ENCODE results near the gene GMNN.
"Not testable (repeated sequence)": the region's sequence is repeated elsewhere in the genome, so short reads cannot be mapped to it uniquely, and the experiment has no call there.

GMNN gene

GRCh38 chr6:24774696-24775519 is at the start of gene GMNN:
TSS of gene GMNN (plus strand) at chr6:24774937. CDS start at chr6:24777247, 2,310 bp downstream.
- peak within 1 kb of the TSS; percentile 96 for H3K27ac ChIP-seq (ENCODE audit: low read depth, low read length)
- H3K9ac ChIP-seq (ENCODE audit: low read length in 5 of 5) = peak within 1 kb of the TSS; percentile 84 to 99 (median 98)
- H3K36me3 ChIP-seq (ENCODE audit: control insufficient read depth in 5 of 5, insufficient read depth in 5 of 5, low read length in 5 of 5) = peaks cover 0 to 5% (median 0%) of the 10 kb centered on the region in 5 donors
- peak within 1 kb of the TSS; percentile 99 to 100 (median 100) for H3K4me3 ChIP-seq (ENCODE audit: low read depth in 1 of 5, low read length in 5 of 5)
- H3K27me3 ChIP-seq (ENCODE audit: control insufficient read depth in 5 of 5, insufficient read depth in 4 of 5, low read length in 5 of 5) = no peaks in the 10 kb centered on the region
- no peaks in the 10 kb centered on the region for H3K9me3 ChIP-seq (ENCODE audit: control insufficient read depth in 5 of 5, low read length in 5 of 5)
- peaks cover 5 to 24% (median 18%) of the 10 kb centered on the region in 5 donors for H3K4me1 ChIP-seq (ENCODE audit: control insufficient read depth in 5 of 5, insufficient read depth in 5 of 5, low read length in 5 of 5)

- H3K27me3 ChIP-seq (ENCODE audit: control insufficient read depth in 5 of 5, insufficient read depth in 4 of 5, low read length in 5 of 5); H3K27ac ChIP-seq (ENCODE audit: low read depth, low read length); H3K9me3 ChIP-seq (ENCODE audit: control insufficient read depth in 5 of 5, low read length in 5 of 5); H3K4me3 ChIP-seq (ENCODE audit: low read depth in 1 of 5, low read length in 5 of 5); H3K36me3 ChIP-seq (ENCODE audit: control insufficient read depth in 5 of 5, insufficient read depth in 5 of 5, low read length in 5 of 5); H3K4me1 ChIP-seq (ENCODE audit: control insufficient read depth in 5 of 5, insufficient read depth in 5 of 5, low read length in 5 of 5); H3K9ac ChIP-seq (ENCODE audit: low read length in 5 of 5): not testable (repeated sequence)
Observed at GRCh38 chr6:24730653-24731052, 44.1 kb upstream of the GMNN start.

GRCh38 chr6:24731456-24732134 is 43.1 kb upstream of the GMNN start:
- not testable (repeated sequence) for H3K4me3 ChIP-seq (ENCODE audit: low read depth in 1 of 5, low read length in 5 of 5)

GRCh38 chr6:24734166-24734565 is 40.6 kb upstream of the GMNN start:
- Histone ChIP-seq H3K27ac (ENCODE audit: low read depth, low read length) (no peak overlapping the region), H3K9ac (ENCODE audit: low read length in 5 of 5) (no peak overlapping the region), H3K4me1 (ENCODE audit: control insufficient read depth in 5 of 5, insufficient read depth in 5 of 5, low read length in 5 of 5) (peaks cover 0 to 5% (median 0%) of the 10 kb centered on the region in 5 donors), H3K4me3 (ENCODE audit: low read depth in 1 of 5, low read length in 5 of 5) (no peak overlapping the region), H3K9me3 (ENCODE audit: control insufficient read depth in 5 of 5, low read length in 5 of 5) (peaks cover 0 to 8% (median 0%) of the 10 kb centered on the region in 5 donors), H3K27me3 (ENCODE audit: control insufficient read depth in 5 of 5, insufficient read depth in 4 of 5, low read length in 5 of 5) (no peaks in the 10 kb centered on the region), H3K36me3 (ENCODE audit: control insufficient read depth in 5 of 5, insufficient read depth in 5 of 5, low read length in 5 of 5) (no peaks in the 10 kb centered on the region)

More at GRCh38 chr6:24731456-24732134, 43.1 kb upstream of the GMNN start:
- H3K36me3 ChIP-seq (ENCODE audit: control insufficient read depth in 5 of 5, insufficient read depth in 5 of 5, low read length in 5 of 5); H3K27ac ChIP-seq (ENCODE audit: low read depth, low read length); H3K4me1 ChIP-seq (ENCODE audit: control insufficient read depth in 5 of 5, insufficient read depth in 5 of 5, low read length in 5 of 5); H3K9ac ChIP-seq (ENCODE audit: low read length in 5 of 5); H3K9me3 ChIP-seq (ENCODE audit: control insufficient read depth in 5 of 5, low read length in 5 of 5); H3K27me3 ChIP-seq (ENCODE audit: control insufficient read depth in 5 of 5, insufficient read depth in 4 of 5, low read length in 5 of 5): not testable (repeated sequence)

- H3K9me3 ChIP-seq (ENCODE audit: control insufficient read depth in 5 of 5, low read length in 5 of 5); H3K27me3 ChIP-seq (ENCODE audit: control insufficient read depth in 5 of 5, insufficient read depth in 4 of 5, low read length in 5 of 5); H3K27ac ChIP-seq (ENCODE audit: low read depth, low read length); H3K36me3 ChIP-seq (ENCODE audit: control insufficient read depth in 5 of 5, insufficient read depth in 5 of 5, low read length in 5 of 5); H3K4me1 ChIP-seq (ENCODE audit: control insufficient read depth in 5 of 5, insufficient read depth in 5 of 5, low read length in 5 of 5); H3K9ac ChIP-seq (ENCODE audit: low read length in 5 of 5); H3K4me3 ChIP-seq (ENCODE audit: low read depth in 1 of 5, low read length in 5 of 5): not testable (repeated sequence)
Observed at GRCh38 chr6:24734710-24735109, 40.0 kb upstream of the GMNN start.

GRCh38 chr6:24738741-24739140 is 36.0 kb upstream of the GMNN start:
- peaks cover 0 to 11% (median 0%) of the 10 kb centered on the region in 5 donors for H3K4me1 ChIP-seq (ENCODE audit: control insufficient read depth in 5 of 5, insufficient read depth in 5 of 5, low read length in 5 of 5)
- no peaks in the 10 kb centered on the region for H3K9me3 ChIP-seq (ENCODE audit: control insufficient read depth in 5 of 5, low read length in 5 of 5)
- H3K27me3 ChIP-seq (ENCODE audit: control insufficient read depth in 5 of 5, insufficient read depth in 4 of 5, low read length in 5 of 5) = no peaks in the 10 kb centered on the region
- no peak overlapping the region for H3K27ac ChIP-seq (ENCODE audit: low read depth, low read length)
- no peak overlapping the region for H3K4me3 ChIP-seq (ENCODE audit: low read depth in 1 of 5, low read length in 5 of 5)
- H3K9ac ChIP-seq (ENCODE audit: low read length in 5 of 5) = no peak overlapping the region
- no peaks in the 10 kb centered on the region for H3K36me3 ChIP-seq (ENCODE audit: control insufficient read depth in 5 of 5, insufficient read depth in 5 of 5, low read length in 5 of 5)

GRCh38 chr6:24740861-24741260 is 33.9 kb upstream of the GMNN start:
- Histone ChIP-seq H3K27ac (ENCODE audit: low read depth, low read length) (no peak overlapping the region), H3K4me1 (ENCODE audit: control insufficient read depth in 5 of 5, insufficient read depth in 5 of 5, low read length in 5 of 5) (peaks cover 0 to 15% (median 0%) of the 10 kb centered on the region in 5 donors), H3K9me3 (ENCODE audit: control insufficient read depth in 5 of 5, low read length in 5 of 5) (no peaks in the 10 kb centered on the region), H3K9ac (ENCODE audit: low read length in 5 of 5) (no peak overlapping the region), H3K36me3 (ENCODE audit: control insufficient read depth in 5 of 5, insufficient read depth in 5 of 5, low read length in 5 of 5) (no peaks in the 10 kb centered on the region), H3K27me3 (ENCODE audit: control insufficient read depth in 5 of 5, insufficient read depth in 4 of 5, low read length in 5 of 5) (no peaks in the 10 kb centered on the region), H3K4me3 (ENCODE audit: low read depth in 1 of 5, low read length in 5 of 5) (no peak overlapping the region)

GRCh38 chr6:24742216-24742738 is 32.5 kb upstream of the GMNN start:
- H3K4me3 ChIP-seq (ENCODE audit: low read depth in 1 of 5, low read length in 5 of 5) = no peak overlapping the region
- no peaks in the 10 kb centered on the region for H3K9me3 ChIP-seq (ENCODE audit: control insufficient read depth in 5 of 5, low read length in 5 of 5)
- H3K27ac ChIP-seq (ENCODE audit: low read depth, low read length) = peak overlapping the region; percentile 41

GRCh38 chr6:24743265-24743943 is 31.3 kb upstream of the GMNN start:
- no peak overlapping the region for H3K9ac ChIP-seq (ENCODE audit: low read length in 5 of 5)
- no peaks in the 10 kb centered on the region for H3K27me3 ChIP-seq (ENCODE audit: control insufficient read depth in 5 of 5, insufficient read depth in 4 of 5, low read length in 5 of 5)
- peaks cover 0 to 15% (median 0%) of the 10 kb centered on the region in 5 donors for H3K4me1 ChIP-seq (ENCODE audit: control insufficient read depth in 5 of 5, insufficient read depth in 5 of 5, low read length in 5 of 5)
- H3K9me3 ChIP-seq (ENCODE audit: control insufficient read depth in 5 of 5, low read length in 5 of 5) = no peaks in the 10 kb centered on the region
- no peak overlapping the region for H3K4me3 ChIP-seq (ENCODE audit: low read depth in 1 of 5, low read length in 5 of 5)
- no peaks in the 10 kb centered on the region for H3K36me3 ChIP-seq (ENCODE audit: control insufficient read depth in 5 of 5, insufficient read depth in 5 of 5, low read length in 5 of 5)
- H3K27ac ChIP-seq (ENCODE audit: low read depth, low read length) = peak overlapping the region; percentile 41

More at GRCh38 chr6:24742216-24742738, 32.5 kb upstream of the GMNN start:
- no peaks in the 10 kb centered on the region for H3K36me3 ChIP-seq (ENCODE audit: control insufficient read depth in 5 of 5, insufficient read depth in 5 of 5, low read length in 5 of 5)
- H3K9ac ChIP-seq (ENCODE audit: low read length in 5 of 5) = no peak overlapping the region
- no peaks in the 10 kb centered on the region for H3K27me3 ChIP-seq (ENCODE audit: control insufficient read depth in 5 of 5, insufficient read depth in 4 of 5, low read length in 5 of 5)
- peaks cover 0 to 15% (median 0%) of the 10 kb centered on the region in 5 donors for H3K4me1 ChIP-seq (ENCODE audit: control insufficient read depth in 5 of 5, insufficient read depth in 5 of 5, low read length in 5 of 5)

Data from subcutaneous abdominal adipose tissue (tissue), 5 donors.